Measurements from ENCODE around the gene ITGA3. TPM values are rescaled to one million over a fixed set of nuclear protein-coding genes. Genes with fewer than 3 reads are reported as not detected.

ITGA3 gene
- total RNA-seq, 1 donor from 2014 or later: 17.0 TPM

GRCh38 chr17:50134206-50135110 lies 78.5 kb downstream of the ITGA3 start:
- DNase-seq: no peak
- Histone ChIP-seq H3K9me3 (replicated peaks) (no peaks in the 10 kb centered on the region), H3K4me1 (peaks cover 49% of the 10 kb centered on the region), H3K4me3 (no peak overlapping the region), H3K27me3 (ENCODE audit: low read depth) (peaks cover 1% of the 10 kb centered on the region), H3K27ac (replicated peaks) (peak overlapping the region; percentile 90), H3K36me3 (peaks cover 53% of the 10 kb centered on the region)
- intact Hi-C loops (cut with micrococcal nuclease): no loop called here
- no peak for TF ChIP-seq CTCF (IDR thresholded peaks at IDR 0.05; ENCODE audit: borderline replicate concordance)

GRCh38 chr17:50135316-50136095 lies 79.6 kb downstream of the ITGA3 start:
- DNase-seq: no peak
- Histone ChIP-seq H3K27ac (replicated peaks) (no peak overlapping the region), H3K4me1 (peaks cover 49% of the 10 kb centered on the region), H3K9me3 (replicated peaks) (no peaks in the 10 kb centered on the region), H3K4me3 (no peak overlapping the region), H3K27me3 (ENCODE audit: low read depth) (no peaks in the 10 kb centered on the region), H3K36me3 (peaks cover 62% of the 10 kb centered on the region)
- TF ChIP-seq CTCF (IDR thresholded peaks at IDR 0.05; ENCODE audit: borderline replicate concordance): no peak
- intact Hi-C loops (cut with micrococcal nuclease): no loop called here

- DNase-seq: no peak
- Histone ChIP-seq H3K4me1 (peaks cover 49% of the 10 kb centered on the region), H3K27me3 (ENCODE audit: low read depth) (no peaks in the 10 kb centered on the region), H3K27ac (replicated peaks) (no peak overlapping the region), H3K9me3 (replicated peaks) (no peaks in the 10 kb centered on the region), H3K36me3 (peaks cover 69% of the 10 kb centered on the region), H3K4me3 (no peak overlapping the region)
- no peak for TF ChIP-seq CTCF (IDR thresholded peaks at IDR 0.05; ENCODE audit: borderline replicate concordance)
- intact Hi-C loops (cut with micrococcal nuclease): no loop called here
Measured at GRCh38 chr17:50136096-50136687, 80.3 kb downstream of the ITGA3 start.

GRCh38 chr17:50137042-50137441 lies 81.1 kb downstream of the ITGA3 start:
- Histone ChIP-seq H3K4me3 (no peak overlapping the region), H3K27me3 (ENCODE audit: low read depth) (no peaks in the 10 kb centered on the region), H3K27ac (replicated peaks) (no peak overlapping the region), H3K36me3 (peaks cover 78% of the 10 kb centered on the region), H3K9me3 (replicated peaks) (no peaks in the 10 kb centered on the region), H3K4me1 (peaks cover 57% of the 10 kb centered on the region)
- DNase-seq: no peak
- intact Hi-C loops (cut with micrococcal nuclease): no loop called here
- TF ChIP-seq CTCF (IDR thresholded peaks at IDR 0.05; ENCODE audit: borderline replicate concordance): no peak

GRCh38 chr17:50139185-50139783 lies 83.4 kb downstream of the ITGA3 start:
- peak overlapping the region; percentile 74 for H3K27ac ChIP-seq (replicated peaks)
- H3K4me1 ChIP-seq: peaks cover 47% of the 10 kb centered on the region
- no peaks in the 10 kb centered on the region for H3K9me3 ChIP-seq (replicated peaks)
- intact Hi-C loops (cut with micrococcal nuclease): no loop called here
- H3K27me3 ChIP-seq (ENCODE audit: low read depth): no peaks in the 10 kb centered on the region
- no peak overlapping the region for H3K4me3 ChIP-seq
- DNase-seq: no peak
- TF ChIP-seq CTCF (IDR thresholded peaks at IDR 0.05; ENCODE audit: borderline replicate concordance): no peak
- H3K36me3 ChIP-seq: peaks cover 97% of the 10 kb centered on the region

Measured in left ventricle myocardium inferior (tissue), 1 donor.